ENCODE measurements around the gene MLXIPL.
"Not testable (repeated sequence)": the region's sequence is repeated elsewhere in the genome, so short reads cannot be mapped to it uniquely, and the experiment has no call there.

Gene MLXIPL

DNA sequence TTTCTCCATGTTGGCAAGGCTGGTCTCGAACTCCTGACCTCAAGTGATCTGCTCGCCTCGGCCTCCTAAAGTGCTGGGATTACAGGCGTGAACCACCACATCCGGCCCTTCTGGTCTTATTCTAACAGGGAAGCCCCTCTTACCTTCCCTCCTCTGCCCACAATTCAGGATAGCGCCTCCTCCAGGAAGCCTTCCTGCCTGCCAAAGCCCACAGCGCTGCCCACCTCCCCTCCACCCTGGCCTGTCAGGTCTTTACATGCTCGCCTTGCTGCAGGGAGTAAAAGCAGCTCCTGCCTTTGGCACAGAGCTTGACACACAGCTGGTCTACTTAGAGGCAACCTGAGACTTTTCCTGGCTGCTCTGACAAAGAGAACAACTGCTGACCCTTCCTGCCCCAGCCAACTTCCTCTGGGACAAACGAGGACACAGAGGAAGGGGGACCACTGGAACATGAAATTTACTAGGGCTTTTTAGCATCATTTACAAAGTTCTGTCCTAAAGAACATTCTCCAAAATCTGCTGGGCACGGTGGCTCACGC, 13.2 kb downstream of the MLXIPL start:
- no peak for DNase-seq (ENCODE audit: low read depth)

DNA sequence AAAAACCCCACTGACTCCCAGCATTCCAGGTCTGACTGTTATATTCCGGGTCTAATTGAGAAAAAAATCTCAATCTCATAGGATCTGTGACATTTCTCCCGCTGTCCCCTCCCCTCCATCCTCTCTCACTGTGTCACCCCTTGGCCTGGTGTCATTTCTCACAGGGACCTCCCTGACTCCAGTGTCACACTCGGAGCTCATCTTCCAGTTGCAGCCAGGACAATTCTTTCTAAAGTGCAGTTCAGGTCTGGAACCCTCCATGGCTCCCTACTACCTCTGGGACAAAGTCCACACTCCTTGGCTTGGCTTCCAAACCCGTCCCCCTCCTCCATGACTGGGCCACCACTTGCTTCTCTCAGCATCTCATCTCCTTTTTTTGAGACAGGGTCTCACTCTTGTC, 14.2 kb downstream of the MLXIPL start:
- DNase-seq (ENCODE audit: low read depth): no peak

DNA sequence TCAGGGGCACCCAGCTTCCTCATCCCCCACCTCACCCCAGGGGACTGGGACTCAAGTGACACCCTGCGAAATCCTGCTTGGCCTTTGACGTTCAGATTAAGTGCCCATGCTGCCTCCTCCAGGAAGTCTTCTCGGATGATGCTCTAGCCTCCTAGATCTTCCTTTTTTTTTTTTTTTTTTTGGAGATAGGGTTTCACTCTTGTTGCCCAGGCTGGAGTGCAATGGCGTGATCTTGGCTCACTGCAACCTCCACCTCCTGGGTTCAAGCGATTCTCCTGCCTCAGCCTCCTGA, 16.7 kb downstream of the MLXIPL start:
- DNase-seq (ENCODE audit: low read depth): not testable (repeated sequence)

DNA sequence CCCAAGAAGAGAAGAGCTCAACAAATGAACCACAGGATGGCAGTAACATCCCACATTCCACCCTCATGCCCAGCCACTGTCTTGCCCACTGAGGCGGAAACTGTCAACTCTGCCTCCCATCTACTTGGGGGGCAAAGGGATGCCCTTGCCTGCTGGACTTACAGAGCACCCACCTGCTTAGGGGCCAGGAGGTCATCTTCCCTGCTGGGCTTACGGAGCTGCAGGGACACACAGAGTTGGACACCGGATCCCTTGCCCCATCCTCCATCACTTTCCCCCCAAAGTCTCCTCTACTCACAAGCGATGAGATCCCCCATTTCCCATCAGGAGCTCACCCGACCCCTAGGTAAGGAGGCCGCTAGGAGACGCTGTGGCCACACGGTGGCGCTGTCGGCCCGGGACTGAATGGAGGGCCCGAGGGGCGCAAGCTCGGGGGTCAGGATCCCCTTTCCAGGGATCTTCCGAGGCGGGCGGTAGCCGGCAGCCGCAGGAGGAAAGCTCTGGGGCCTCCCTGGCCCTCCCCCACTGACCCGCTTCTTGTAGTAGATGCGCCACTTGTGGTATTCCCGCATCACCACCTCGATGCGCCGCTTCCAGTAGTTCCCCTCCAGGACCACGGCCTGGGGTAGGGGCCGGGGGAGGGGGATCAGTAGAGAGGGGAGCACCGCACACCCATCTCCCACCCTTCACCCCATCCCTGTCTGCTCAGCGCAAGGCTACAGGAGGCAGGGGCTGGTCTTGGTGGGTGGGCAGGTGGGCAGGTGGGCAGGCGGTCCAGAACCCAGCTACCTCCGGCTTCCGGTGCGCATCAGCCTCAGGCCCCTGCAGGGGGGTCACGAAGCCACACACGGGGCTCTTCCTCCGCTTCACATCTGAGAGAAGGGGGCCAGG, 17.3 kb downstream of the MLXIPL start:
- DNase-seq (ENCODE audit: low read depth): peak; percentile 13

- DNase-seq (ENCODE audit: low read depth): no peak
Measured at GRCh38 chr7:73605601-73606220, 18.6 kb downstream of the MLXIPL start.

DNA sequence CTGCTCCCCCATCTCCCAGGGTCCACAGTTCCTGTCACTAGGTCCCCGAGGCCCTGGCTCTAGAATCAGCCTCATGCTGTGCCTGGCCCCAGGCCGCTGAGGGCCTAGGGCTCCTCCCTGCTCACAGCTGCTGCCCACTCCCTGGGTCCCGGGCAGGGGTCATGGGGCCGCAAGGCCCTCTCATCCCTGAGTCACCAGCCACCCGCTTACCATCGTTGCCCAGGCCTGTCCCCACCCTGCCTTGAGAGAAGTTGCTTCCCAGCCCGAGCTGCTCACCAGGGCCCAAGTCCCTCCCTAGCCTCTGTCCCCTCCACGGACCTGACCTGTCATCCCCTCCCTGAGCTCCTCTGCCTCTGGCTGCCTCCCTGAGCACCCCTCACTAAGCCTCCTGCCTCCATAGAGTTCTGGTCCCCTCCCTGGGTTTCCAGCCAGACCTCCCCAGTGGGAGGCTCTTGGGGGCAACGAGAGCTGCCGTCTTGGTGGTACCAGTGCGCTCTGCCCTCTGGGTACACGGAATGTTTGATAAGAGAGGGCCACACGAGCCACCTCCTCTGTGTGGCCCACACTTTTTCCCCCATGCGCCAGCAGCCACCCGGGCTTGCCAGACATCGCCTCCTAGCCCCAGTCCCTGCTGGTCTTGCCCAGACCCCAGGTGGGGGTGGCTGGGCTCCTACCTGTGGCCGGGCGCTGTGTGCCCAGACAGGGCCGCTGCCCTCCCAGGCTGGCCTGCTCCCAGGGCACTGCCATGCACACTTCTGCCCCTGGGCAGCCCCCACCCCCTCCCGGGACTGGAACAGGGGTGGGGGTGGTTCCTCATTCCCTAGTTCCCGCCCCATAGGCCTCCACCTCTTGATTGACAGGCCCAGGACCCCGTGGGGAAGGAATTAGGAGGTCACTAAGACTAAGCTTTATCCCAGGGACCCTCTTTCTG, 21.3 kb downstream of the MLXIPL start:
- DNase-seq (ENCODE audit: low read depth): no peak

GRCh38 chr7:73599916-73600315, 24.4 kb downstream of the MLXIPL start:
- DNase-seq (ENCODE audit: low read depth): no peak

DNA sequence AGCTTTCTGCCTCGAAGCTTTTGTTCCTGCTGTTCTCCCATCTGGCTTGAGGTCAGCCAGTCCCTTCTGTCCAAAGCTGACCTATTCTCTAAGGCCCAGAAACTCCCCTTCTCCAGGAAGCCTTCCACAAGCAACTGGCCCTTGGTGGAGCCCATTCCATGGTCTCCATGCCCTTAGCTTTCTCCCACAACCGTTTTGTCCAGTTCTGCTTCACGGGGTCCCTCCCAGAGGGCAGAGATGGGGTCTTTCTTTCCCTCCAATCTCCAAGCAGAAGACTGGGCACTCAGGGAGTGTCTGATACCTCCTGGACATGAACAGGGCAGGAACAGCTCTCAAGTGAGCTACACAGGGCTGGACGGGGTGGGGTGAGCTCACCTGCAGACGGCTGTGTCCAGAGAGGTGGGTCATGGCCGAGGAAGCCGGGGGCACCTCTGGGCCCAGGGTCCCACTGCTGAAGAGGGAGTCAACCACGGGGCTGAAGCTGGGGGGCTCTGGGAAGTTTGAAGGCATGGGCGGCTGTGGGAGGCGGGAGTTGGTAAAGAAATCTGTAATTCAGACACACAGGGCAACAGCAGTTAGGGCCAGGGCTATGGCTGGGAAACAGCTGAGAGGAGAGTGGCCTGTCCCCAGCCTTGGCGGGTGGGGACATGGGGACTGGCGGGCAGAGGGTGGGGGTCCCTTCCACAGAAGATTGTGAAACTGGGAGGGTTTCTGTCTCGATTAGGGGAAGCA, 25.0 kb downstream of the MLXIPL start:
- no peak for DNase-seq (ENCODE audit: low read depth)

DNA sequence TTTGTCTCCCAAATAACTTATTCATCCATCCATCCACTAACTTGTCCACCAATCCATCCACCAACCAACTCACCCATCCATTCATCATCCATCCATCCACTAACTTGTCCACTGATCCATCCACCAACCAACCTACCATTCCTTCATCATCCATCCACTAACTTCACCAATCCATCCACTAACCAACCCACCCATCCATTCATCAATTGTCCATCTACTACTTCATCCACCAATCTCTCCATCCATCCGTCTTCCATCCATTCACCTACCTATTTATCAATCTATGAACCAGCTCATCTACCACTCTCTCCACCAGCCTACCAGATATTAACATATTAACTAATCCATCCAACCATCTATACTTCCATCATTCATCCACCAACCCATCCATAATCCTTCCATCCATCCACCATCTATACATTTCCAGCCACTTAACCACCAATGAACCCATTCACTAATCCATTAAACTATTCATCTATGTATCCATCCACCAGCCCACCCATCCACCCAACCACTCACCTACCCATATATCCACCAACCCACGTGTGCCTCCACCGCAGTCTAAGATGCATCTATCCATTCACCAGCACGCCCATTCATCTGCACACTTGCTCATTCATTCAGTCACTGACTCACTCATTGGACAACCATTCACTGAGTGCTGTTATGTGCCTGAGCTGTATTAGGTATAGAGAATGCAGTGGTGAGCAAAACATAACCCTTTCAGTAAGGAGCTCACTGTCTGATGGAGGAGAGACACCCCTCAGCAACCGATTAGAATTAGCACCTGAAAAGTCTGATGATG, 26.1 kb downstream of the MLXIPL start:
- DNase-seq (ENCODE audit: low read depth): no peak

DNA sequence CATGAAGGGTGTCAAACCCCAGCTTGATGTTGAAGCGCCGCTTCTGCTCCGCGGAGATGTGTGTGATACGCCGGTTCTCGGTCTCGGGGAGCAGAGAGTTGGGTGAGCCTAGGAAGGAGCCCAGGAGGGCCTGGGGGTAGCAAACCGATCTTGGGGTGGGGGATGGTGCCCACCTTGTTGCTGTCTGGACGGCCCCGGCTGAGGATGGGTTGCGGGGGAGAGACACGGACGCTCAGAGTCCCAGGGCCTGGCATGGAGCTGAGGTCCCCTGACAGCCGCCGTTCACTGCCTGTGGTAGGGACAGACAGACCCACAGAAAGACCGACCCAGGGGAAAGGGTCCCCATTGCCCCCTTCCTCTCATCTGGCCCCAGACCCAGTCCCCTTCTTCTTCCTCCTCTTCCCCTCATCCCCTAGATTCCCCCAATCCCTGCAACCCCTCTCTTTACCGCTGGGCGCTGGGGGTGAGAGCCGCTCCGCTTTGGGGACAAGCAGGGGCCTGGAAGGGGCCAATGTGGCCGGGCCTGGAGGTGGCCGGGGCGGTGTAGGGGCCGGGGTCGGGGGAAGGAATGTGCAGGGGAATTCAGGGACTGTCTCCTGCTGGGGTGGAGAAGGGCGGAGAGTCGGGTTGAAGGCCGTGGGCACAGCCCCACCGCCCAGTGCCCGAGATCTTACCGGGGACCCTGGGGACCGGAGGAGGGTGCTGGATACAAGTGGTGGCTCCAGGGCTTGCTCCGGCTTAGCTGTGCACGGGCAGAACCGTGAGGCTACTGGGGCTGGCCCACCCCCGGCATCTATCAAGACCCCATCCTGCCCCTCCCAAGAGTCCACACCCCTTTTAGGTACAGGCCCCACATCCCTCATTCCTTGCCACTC, 27.9 kb downstream of the MLXIPL start:
- DNase-seq (ENCODE audit: low read depth): no peak

DNA sequence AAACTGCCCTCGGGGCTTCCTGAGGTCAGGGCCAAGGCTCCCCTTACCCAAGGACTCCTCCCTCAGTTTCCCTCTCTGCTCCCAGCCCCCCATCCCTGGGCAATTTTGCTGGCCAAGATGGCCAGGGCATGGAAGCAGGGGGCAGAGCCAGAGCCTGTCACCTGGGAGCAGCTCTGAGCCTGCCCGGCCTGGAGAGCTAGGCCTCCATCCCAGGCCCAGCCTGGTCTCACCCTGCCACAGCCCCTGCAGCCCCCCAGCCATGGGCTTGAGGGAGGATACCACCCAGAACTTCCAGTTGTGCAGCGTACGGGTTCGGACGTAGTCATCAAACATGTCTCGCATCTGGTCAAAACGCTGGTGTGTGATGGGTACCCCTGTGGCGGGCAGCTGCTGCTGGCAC, 29.0 kb downstream of the MLXIPL start:
- DNase-seq (ENCODE audit: low read depth): no peak

- no peak for DNase-seq (ENCODE audit: low read depth)
Measured at GRCh38 chr7:73593207-73594045, 30.9 kb downstream of the MLXIPL start.

- DNase-seq (ENCODE audit: low read depth): no peak
Measured at GRCh38 chr7:73586911-73587310, 37.4 kb downstream of the MLXIPL start.

GRCh38 chr7:73585196-73585595, 39.1 kb downstream of the MLXIPL start:
- DNase-seq (ENCODE audit: low read depth): peak; percentile 44

DNA sequence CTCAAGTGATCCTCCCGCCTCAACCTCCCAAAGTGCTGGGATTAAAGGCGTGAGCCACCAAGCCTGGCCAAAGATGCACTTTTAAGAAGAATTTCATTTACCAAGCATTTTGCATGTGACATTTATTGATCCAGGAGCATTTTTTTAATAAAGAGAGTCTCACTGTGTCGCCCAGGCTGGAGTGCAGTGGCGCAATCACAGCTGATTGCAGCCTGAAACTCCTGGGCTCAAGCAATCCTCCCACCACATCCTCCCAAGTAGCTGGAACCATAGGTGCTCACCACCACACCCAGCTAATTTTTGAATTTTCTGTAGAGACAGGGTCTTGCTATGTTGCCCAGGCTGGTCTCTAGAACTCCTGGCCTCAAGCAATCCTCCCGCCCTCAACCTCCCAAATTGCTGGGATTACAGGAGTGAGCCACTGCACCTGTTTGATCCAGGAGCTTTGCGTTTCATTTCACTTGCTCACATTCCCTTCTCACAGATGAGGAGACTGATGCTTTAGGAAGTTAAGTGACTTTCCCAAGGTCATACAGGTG, 41.6 kb downstream of the MLXIPL start:
- no peak for DNase-seq (ENCODE audit: low read depth)

DNA sequence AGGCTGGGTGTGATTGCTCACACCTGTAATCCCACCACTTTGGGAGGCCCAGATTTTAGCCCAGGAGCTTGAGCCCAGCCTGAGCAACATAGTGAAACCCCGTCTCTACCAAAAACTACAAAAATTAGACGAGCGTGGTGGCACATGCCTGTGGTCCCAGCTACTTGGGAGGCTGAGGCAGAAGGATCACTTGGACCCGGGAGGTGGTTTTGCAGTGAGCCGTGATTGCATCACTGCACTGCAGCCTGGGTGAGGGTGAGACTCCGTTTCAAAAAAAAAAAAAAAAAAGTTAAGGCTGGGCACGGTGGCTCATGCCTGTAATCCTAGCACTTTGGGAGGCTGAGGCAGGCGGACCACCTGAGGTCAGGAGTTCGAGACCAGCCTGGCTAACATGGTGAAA, 43.3 kb downstream of the MLXIPL start:
- DNase-seq (ENCODE audit: low read depth): not testable (repeated sequence)

GRCh38 chr7:73578342-73579128, 45.8 kb downstream of the MLXIPL start, which contains the start of gene TBL2:
TBL2 (minus strand) TSS chr7:73578579; CDS start chr7:73578549, 30 bp downstream.
- DNase-seq (ENCODE audit: low read depth): peak; percentile 98

Data from iris pigment epithelial cell (primary cell).